Measurements from ENCODE around the gene NBEA.
A peak's percentile ranks its signal among the peaks of the same experiment; 100 is the strongest.

Gene NBEA

GRCh38 chr13:35179920-35180663, 238.0 kb downstream of the NBEA start:
- DNase-seq, result no peak

- DNase-seq, result no peak
Measured at GRCh38 chr13:35190241-35190640, 248.2 kb downstream of the NBEA start.

DNA sequence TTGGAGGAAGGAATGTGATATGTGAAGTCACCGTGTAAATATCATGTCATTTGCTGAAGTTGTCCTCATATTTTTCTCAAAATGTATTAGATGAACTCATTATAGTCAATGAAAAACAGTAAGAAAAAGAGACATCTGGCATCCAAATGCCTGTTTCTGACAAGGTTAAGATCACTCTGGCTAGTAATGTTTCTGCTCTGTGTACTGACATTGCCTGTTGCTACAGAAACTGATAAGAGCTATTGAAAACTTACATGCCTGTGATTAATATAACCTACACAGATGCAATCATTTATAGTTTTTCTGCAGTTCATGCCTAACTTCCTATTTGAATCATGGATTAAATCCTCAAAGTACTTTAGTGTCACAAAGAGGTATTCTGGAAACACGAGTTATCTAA, 249.8 kb downstream of the NBEA start:
- no peak for DNase-seq

DNA sequence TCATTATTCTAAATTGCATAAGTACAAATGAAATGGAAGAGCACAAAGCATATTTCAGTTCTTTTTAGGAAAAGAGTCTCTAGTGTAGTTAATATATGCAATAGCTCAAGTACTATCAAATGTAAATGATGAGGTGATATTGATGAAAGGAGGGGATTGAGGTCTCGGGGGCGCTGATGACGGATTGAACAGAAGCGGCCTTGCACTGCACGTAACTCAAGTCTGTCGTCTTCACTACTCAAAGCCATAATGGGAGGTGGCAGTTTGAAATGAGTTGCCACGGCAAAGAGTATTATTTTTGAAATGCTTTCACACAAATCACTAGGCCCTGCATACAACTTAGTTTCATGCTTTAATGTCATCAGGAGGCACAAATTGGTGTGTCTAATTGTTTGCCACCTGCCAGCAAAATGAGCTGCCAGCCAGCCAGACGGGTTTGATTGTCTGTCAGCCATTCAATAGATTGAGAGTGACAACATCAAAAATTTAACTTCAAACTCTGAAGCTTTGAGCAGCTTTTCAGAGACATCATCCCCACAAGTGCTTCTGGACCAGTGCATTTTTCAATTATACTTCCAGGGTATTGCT, 256.6 kb downstream of the NBEA start:
- DNase-seq, result no peak

DNA sequence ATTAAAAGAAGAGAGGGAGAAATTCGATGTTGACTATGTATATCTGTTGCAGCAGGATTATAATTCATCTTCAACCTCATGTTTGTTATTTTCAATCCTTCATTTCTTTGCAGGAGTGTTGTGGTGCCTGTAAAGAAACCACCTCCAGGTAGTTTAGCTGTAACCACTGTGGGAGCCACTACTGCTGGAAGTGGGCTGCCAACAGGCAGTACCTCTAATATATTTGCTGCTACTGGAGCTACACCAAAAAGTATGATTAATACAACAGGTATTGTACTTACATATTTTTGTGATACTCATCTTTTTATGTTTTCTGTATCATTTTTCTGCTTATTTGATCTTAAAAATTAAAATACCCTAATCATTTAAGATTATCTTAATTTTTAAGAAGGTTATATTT, 266.5 kb downstream of the NBEA start:
- DNase-seq, result no peak

GRCh38 chr13:35210261-35210660, 268.2 kb downstream of the NBEA start:
- no peak for DNase-seq

DNA sequence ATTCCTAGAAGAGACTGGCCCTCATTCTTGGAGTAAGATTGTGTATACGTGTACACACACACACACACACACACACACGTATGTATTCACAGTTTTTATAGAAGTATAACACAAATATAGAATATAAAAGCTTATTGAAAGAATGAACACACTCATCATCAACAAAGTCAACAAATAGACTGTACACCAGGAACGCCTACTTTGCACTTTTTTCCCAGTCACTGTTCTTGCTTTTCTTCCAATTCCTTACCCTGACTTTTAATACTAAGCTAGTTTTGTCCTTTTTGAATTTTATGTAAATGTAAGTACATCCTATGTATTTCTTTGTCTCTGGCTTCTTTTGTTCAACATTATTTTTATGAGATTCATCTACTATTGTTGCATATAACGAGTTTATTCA, 269.9 kb downstream of the NBEA start:
- DNase-seq, result no peak

- DNase-seq, result no peak
Measured at GRCh38 chr13:35213911-35214310, 271.8 kb downstream of the NBEA start.

GRCh38 chr13:35216131-35216530, 274.1 kb downstream of the NBEA start:
- DNase-seq, result no peak

GRCh38 chr13:35219021-35219420, 277.0 kb downstream of the NBEA start:
- DNase-seq, result no peak

GRCh38 chr13:35225159-35225558, 283.1 kb downstream of the NBEA start:
- no peak for DNase-seq

GRCh38 chr13:35225582-35225981, 283.5 kb downstream of the NBEA start:
- no peak for DNase-seq

GRCh38 chr13:35228536-35228935, 286.5 kb downstream of the NBEA start:
- no peak for DNase-seq

- no peak for DNase-seq
Measured at GRCh38 chr13:35231426-35231825, 289.4 kb downstream of the NBEA start.

GRCh38 chr13:35238274-35238673, 296.2 kb downstream of the NBEA start:
- DNase-seq, result no peak

- DNase-seq, result no peak
Measured at GRCh38 chr13:35252536-35253205, 310.6 kb downstream of the NBEA start.

DNA sequence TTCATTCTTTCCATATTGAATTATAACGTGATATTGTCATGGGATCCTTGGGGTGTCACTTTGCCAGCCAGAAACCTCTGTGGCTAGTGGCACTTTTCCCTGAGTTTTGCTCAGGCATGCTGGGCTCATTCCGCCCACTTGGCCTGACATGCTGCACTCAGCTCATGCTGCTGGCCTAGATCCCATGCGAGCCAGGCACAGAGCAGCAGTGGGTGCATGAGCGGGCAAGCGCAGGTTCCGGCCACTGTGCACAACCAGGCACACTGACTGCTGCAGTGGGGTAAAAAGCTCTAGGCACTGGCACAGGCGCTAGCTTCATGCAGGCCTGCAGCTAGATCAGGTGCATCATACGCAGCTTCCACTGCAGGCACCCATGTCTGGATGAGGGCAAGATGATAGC, 313.2 kb downstream of the NBEA start:
- peak; percentile 0 for DNase-seq

DNA sequence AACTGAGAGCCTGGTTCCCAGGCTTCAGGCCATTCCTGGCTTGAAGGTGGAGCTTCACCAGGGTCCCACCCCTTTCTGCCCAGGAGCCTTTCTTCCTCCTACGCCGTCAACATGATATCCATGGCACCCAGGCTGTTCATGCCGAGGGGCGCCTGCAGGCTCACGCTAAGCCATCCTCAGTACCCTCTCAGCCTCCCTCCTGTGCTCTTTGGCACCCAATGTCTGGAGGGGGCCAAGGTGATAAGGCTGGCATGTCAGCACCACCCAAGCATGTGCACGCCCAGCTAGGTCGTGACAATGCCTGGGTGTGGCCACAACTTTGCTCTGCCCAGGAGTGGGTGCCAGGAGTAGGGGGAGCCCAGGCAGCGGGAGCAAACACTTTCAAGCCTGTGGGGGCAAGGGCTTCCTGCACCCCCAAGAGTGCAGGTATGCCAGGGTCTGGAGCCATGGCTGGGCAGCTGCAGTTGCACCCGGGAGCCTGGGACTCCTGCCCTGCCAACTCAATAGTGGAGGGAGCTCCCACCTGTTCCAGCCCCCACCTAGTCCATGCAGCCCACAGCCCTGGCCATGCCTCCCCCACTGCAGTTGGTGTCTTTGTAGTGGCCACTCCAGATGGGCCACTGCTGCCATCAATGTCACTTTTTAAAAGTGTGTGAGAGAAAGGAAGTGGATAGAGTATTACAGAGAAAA, 314.5 kb downstream of the NBEA start:
- DNase-seq, result no peak

DNA sequence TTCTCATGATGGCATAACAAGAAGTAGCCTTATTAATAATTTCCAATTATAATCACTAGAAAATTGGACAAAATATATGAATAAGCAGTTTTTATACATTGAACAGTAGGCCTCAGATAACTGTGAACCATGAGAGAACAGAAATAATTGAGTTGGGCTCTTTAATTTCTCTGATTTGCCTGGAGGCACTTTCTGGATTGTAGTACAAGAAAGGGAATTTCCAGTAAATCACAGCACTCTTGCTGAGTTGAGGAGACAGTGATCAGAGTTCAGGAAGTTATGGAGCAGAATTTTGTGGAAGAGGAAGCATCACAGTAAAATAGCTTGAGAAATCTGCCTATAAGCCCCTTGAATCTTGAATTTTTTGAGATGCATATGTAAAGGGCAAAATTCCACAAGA, 318.2 kb downstream of the NBEA start:
- no peak for DNase-seq

DNA sequence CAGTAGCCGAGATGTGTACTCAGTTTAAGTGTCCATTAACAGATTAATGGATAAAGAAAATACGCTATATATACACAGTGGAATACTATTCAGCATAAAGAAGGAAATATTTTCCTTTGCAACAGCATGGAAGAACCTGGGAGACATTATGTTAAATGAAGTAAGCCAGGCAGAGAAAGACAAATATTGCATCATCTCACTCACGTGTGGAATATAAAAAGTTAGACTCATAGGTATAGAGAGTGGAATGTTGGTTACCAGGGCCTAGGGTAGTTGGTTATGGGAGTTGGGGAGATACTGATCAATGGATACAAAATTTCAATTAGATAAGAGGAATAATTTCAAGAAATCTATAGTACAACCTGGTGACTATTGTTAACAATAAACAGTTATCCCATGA, 324.3 kb downstream of the NBEA start:
- DNase-seq, result no peak

GRCh38 chr13:35278917-35279316, 336.8 kb downstream of the NBEA start:
- DNase-seq, result no peak

- no peak for DNase-seq
Measured at GRCh38 chr13:35279500-35279899, 337.4 kb downstream of the NBEA start.

- DNase-seq, result no peak
Measured at GRCh38 chr13:35283856-35284255, 341.8 kb downstream of the NBEA start.

GRCh38 chr13:35285677-35286076, 343.6 kb downstream of the NBEA start:
- DNase-seq, result no peak

Data from midbrain (tissue), 1 donor.